Measurements from ENCODE around the gene DNAJB2. TPM values are rescaled to one million over a fixed set of nuclear protein-coding genes. Genes with fewer than 3 reads are reported as not detected.

Gene DNAJB2
- total and polyA plus RNA-seq, 4 donors, result 7.4 to 71.8 (median 27.0) TPM

DNA sequence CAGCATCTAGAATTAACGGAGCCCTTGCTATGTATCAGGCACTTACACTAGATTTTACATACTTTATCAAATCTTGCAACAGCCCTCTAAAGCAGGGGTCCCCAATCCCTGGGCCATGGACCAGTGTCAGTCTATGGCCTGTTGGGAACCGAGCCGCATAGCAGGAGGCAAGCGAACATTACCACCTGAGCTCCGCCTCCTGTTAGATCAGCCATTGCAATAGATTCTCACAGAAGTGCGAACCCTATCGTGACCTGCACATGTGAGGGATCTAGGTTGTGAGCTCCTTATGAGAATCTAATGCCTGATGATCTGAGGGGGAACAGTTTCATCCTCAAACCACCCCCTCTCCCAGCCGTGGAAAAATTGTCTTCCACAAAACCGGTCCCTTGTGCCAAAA, 13.4 kb downstream of the DNAJB2 start:
- no peaks in the 10 kb centered on the region for H3K27me3 ChIP-seq (ENCODE audit: control insufficient read depth in 4 of 4, insufficient read depth in 4 of 4, low read length in 3 of 4)
- H3K27ac ChIP-seq (ENCODE audit: low read depth in 1 of 2, low read length in 2 of 2), result no peak overlapping the region
- TF ChIP-seq RAD21 (IDR thresholded peaks at IDR 0.05) (no peak), ATF3 (IDR thresholded peaks at IDR 0.05) (no peak), NR2F2 (IDR thresholded peaks at IDR 0.05) (no peak), YY1 (IDR thresholded peaks at IDR 0.05) (no peak), TAF1 (conservative IDR thresholded peaks at IDR 0.05) (no peak), HNF4G (IDR thresholded peaks at IDR 0.05) (no peak), HNF4A (conservative IDR thresholded peaks at IDR 0.05) (no peak), ZBTB33 (IDR thresholded peaks at IDR 0.05) (no peak), FOXA1 (IDR thresholded peaks at IDR 0.05) (no peak), EGR1 (IDR thresholded peaks at IDR 0.05; ENCODE audit: low read depth in 2 of 2) (no peak), JUND (IDR thresholded peaks at IDR 0.05) (no peak), GABPA (IDR thresholded peaks at IDR 0.05 in 1 of 2, conservative IDR thresholded peaks at IDR 0.05 in 1 of 2) (no peak), FOXA2 (IDR thresholded peaks at IDR 0.05) (no peak), SP1 (IDR thresholded peaks at IDR 0.05) (no peak), RXRA (IDR thresholded peaks at IDR 0.05) (no peak)
- TF ChIP-seq, protein P1, sequence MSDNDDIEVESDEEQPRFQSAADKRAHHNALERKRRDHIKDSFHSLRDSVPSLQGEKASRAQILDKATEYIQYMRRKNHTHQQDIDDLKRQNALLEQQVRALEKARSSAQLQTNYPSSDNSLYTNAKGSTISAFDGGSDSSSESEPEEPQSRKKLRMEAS (IDR thresholded peaks at IDR 0.05), result no peak
- TF ChIP-seq, protein P2, sequence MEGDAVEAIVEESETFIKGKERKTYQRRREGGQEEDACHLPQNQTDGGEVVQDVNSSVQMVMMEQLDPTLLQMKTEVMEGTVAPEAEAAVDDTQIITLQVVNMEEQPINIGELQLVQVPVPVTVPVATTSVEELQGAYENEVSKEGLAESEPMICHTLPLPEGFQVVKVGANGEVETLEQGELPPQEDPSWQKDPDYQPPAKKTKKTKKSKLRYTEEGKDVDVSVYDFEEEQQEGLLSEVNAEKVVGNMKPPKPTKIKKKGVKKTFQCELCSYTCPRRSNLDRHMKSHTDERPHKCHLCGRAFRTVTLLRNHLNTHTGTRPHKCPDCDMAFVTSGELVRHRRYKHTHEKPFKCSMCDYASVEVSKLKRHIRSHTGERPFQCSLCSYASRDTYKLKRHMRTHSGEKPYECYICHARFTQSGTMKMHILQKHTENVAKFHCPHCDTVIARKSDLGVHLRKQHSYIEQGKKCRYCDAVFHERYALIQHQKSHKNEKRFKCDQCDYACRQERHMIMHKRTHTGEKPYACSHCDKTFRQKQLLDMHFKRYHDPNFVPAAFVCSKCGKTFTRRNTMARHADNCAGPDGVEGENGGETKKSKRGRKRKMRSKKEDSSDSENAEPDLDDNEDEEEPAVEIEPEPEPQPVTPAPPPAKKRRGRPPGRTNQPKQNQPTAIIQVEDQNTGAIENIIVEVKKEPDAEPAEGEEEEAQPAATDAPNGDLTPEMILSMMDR (IDR thresholded peaks at IDR 0.05; ENCODE audit: low read depth, low read length, missing input control), result no peak
- TF ChIP-seq, protein P3, sequence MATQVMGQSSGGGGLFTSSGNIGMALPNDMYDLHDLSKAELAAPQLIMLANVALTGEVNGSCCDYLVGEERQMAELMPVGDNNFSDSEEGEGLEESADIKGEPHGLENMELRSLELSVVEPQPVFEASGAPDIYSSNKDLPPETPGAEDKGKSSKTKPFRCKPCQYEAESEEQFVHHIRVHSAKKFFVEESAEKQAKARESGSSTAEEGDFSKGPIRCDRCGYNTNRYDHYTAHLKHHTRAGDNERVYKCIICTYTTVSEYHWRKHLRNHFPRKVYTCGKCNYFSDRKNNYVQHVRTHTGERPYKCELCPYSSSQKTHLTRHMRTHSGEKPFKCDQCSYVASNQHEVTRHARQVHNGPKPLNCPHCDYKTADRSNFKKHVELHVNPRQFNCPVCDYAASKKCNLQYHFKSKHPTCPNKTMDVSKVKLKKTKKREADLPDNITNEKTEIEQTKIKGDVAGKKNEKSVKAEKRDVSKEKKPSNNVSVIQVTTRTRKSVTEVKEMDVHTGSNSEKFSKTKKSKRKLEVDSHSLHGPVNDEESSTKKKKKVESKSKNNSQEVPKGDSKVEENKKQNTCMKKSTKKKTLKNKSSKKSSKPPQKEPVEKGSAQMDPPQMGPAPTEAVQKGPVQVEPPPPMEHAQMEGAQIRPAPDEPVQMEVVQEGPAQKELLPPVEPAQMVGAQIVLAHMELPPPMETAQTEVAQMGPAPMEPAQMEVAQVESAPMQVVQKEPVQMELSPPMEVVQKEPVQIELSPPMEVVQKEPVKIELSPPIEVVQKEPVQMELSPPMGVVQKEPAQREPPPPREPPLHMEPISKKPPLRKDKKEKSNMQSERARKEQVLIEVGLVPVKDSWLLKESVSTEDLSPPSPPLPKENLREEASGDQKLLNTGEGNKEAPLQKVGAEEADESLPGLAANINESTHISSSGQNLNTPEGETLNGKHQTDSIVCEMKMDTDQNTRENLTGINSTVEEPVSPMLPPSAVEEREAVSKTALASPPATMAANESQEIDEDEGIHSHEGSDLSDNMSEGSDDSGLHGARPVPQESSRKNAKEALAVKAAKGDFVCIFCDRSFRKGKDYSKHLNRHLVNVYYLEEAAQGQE (IDR thresholded peaks at IDR 0.05), result no peak
- WGBS, result 92% methylated on average over 9 of the region's 9 CpGs
- H3K36me3 ChIP-seq (ENCODE audit: control insufficient read depth in 4 of 4, insufficient read depth in 3 of 4, low read depth in 1 of 4, low read length in 3 of 4), result no peaks in the 10 kb centered on the region
- H3K9me3 ChIP-seq (ENCODE audit: control insufficient read depth in 4 of 4, low read length in 3 of 4), result no peaks in the 10 kb centered on the region
- DNase-seq (ENCODE audit: low spot score), result no peak
- no peak overlapping the region for H3K9ac ChIP-seq (ENCODE audit: low read depth in 1 of 2, low read length in 2 of 2)
- no peak overlapping the region for H3K4me3 ChIP-seq (ENCODE audit: low read depth in 1 of 3, low read length in 3 of 3)
- peaks cover 0 to 4% (median 3%) of the 10 kb centered on the region in 4 donors for H3K4me1 ChIP-seq (ENCODE audit: control insufficient read depth in 4 of 4, insufficient read depth in 4 of 4, low read length in 3 of 4)
